GM12865 (cell line): ENCODE data around the gene OLFML3.

Source experiments
- DNase-seq: peaks from one replicate; pipeline ENCODE4 v3.0.0; 2010; ENCODE audit warnings: low read depth
- H3K4me3 ChIP-seq: 2 replicates; pipeline ENCODE4 v1.5.1; 2011; ENCODE audit warnings: mild to moderate bottlenecking, low read depth, low read length, control low read depth
- CTCF ChIP-seq: IDR thresholded peaks from 2 replicates; pipeline ENCODE4 v1.5.1; 2011; ENCODE audit warnings: low read length, control low read depth, low read depth, inconsistent platforms; ENCODE audit not compliant: insufficient read depth; ENCODE audit errors: missing control alignments

OLFML3 gene

GRCh38 chr1:113972954-113973353 lies 6.3 kb upstream of the OLFML3 start:
- H3K4me3 ChIP-seq, result no peak overlapping the region
- no peak for TF ChIP-seq CTCF
- DNase-seq, result no peak

GRCh38 chr1:113975211-113975895 lies 3.9 kb upstream of the OLFML3 start:
- TF ChIP-seq CTCF, result no peak
- no peak overlapping the region for H3K4me3 ChIP-seq
- no peak for DNase-seq

DNA sequence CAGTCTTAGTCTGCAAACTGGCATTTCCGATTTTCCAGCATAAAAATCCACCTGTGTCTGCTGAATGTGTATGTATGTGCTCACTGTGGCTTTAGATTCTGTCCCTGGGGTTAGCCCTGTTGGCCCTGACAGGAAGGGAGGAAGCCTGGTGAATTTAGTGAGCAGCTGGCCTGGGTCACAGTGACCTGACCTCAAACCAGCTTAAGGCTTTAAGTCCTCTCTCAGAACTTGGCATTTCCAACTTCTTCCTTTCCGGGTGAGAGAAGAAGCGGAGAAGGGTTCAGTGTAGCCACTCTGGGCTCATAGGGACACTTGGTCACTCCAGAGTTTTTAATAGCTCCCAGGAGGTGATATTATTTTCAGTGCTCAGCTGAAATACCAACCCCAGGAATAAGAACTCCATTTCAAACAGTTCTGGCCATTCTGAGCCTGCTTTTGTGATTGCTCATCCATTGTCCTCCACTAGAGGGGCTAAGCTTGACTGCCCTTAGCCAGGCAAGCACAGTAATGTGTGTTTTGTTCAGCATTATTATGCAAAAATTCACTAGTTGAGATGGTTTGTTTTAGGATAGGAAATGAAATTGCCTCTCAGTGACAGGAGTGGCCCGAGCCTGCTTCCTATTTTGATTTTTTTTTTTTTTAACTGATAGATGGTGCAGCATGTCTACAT lies 2.5 kb upstream of the OLFML3 start:
- H3K4me3 ChIP-seq, result no peak overlapping the region
- TF ChIP-seq CTCF, result peak; percentile 19
- DNase-seq, result no peak

DNA sequence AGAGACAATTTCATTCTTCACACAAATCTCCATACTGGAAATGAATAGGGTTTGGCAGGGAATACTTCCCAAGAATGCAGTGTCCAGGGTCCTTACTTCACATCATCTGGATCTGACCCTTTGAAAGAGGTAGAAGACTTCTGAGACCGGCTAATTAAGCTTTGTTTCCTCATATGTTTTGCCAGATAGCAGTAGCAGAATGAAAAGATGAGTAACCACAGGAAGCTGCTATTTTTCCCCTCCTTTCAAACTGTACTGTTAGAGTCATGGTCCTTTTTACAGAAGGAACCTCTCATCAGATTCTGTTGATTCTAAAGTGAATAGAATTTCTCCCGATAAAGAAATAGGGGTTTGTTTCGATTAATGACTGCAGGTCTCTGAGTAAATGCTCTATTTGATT lies 1.4 kb upstream of the OLFML3 start:
- no peak for TF ChIP-seq CTCF
- no peak for DNase-seq

DNA sequence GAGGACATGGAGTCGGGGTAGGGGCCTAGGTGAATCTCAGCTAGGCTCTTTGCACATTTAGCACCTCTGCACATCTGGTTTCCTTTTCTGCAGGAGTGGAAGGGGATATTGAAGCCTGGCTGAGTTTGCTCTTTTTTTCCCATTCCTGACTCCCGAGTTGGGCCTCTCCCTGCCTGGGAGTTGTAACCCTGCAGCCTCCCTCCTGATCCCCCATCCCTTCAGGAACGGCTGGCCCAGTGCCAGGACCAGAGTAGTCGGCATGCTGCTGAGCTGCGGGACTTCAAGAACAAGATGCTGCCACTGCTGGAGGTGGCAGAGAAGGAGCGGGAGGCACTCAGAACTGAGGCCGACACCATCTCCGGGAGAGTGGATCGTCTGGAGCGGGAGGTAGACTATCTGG lies 836 bp downstream of the OLFML3 start:
- TF ChIP-seq CTCF, result no peak
- no peak for DNase-seq
- H3K4me3 ChIP-seq, result no peak overlapping the region

More for the DNA sequence above, 1.4 kb upstream of the OLFML3 start:
- no peak overlapping the region for H3K4me3 ChIP-seq

DNA sequence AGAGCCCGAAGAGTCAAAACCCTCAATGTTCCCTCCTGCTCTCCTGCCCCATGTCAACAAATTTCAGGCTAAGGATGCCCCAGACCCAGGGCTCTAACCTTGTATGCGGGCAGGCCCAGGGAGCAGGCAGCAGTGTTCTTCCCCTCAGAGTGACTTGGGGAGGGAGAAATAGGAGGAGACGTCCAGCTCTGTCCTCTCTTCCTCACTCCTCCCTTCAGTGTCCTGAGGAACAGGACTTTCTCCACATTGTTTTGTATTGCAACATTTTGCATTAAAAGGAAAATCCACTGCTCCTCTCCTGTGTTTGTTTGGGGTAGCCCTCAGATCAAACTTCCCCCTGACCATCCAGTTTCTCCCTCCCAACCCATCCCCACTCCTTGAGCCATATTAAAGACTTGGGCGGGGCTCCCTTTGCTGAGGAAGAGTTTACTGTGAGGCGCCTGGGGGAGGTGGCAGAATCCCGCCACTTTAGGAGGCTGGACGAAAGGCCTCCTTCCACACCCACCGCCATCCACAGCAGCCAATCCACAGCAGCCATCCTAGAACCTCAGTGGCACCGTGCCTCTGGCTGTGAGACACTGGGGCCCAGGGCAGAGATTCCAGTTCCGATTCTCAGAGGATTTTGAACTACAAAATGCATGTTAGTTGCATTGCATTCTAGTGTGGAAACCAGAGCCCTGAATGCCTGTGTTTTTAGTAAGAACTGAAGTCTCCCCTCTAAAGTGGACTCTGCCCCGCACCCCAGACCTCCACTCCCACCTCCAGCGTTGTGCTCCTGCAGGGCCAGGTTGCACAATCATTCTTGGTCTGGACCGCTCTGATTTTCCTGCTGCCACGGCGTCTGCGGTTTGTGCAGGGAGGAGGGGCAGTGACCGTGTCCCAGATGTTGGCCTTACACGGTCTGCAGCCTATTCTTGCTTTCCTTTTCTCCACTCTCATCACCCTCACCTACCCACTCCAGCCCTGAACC lies 3.0 kb downstream of the OLFML3 start:
- no peak overlapping the region for H3K4me3 ChIP-seq
- TF ChIP-seq CTCF, result no peak
- no peak for DNase-seq
